GM19025 (cell line): ENCODE results near the gene MTHFD2L.
"Not testable (repeated sequence)": the region's sequence is repeated elsewhere in the genome, so short reads cannot be mapped to it uniquely, and the experiment has no call there.

Source experiments
- ATAC-seq: cut with Tn5 transposase; IDR thresholded peaks from one replicate; pipeline ENCODE4 v1.9.1; 2021; ENCODE audit warnings: mild to moderate bottlenecking, low read depth, moderate library complexity; ENCODE audit not compliant: unreplicated experiment

MTHFD2L gene

DNA sequence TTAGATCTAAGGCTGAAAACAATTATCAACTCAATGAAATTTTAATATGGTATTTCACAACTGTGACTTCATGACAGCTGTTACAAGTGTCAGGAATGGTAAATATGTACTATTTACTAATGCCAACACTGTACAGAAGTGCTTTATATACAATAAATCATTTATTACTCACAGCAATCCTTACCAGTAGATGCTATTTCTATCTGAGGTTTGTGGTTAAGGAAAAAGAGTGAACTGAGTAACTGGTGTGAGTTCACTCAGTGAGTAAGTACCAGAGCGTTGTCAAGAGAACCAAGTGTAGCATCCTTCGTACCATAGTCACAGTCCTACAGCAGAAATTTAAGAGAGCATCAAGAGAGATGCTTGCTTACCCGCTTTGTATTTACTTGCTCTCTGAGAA is 23.3 kb downstream of the MTHFD2L start:
- no peak for ATAC-seq

DNA sequence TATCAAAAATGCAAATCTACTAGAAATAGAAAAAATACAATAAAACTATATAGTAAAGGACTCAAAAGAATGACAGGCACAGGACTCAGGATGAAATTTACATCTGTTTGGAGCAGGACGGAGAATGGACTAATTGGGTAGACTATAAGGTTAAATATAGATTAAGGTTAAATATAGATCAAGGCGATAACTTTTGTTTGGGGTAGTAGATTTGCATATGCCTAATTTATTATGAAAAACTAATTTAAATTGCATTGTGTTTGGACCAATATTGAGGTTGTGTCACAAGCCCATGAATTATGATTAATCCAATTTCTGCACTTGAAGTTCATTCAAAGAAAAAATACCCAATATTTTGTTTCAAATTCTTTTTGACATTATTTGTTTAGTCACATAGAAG is 31.0 kb downstream of the MTHFD2L start:
- no peak for ATAC-seq

DNA sequence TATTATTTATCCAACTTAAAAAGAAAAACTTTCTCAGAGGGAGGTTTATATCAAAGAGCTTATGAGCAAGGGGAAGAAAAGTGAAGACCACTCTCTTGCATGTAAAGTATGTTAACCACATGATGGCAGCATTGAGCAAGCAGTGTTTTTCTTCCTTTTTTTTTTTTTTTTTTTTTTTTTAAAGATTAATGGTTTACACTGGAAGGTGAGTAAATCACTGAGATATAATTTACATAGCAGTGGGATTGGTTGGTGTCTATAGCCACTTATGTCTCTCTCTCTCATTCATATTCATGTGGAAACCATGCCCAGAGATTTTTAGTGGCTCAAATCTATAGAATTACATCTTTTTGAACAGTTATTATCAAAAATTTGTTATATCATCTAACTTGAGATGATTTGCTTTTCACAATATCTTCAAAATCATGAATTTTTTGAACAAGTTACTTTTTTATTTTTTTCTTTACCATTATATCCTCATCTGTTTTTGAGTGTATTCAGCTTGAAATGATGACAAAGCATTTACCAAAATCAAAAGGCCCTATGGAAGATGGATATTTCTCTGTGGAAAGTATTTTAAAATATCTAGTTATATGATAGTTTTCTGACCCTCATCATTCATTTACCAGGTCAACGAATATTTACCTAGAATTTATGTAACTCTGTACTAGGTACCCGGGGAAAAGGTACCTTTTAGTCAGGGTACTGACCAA is 31.6 kb downstream of the MTHFD2L start:
- ATAC-seq, result no peak

DNA sequence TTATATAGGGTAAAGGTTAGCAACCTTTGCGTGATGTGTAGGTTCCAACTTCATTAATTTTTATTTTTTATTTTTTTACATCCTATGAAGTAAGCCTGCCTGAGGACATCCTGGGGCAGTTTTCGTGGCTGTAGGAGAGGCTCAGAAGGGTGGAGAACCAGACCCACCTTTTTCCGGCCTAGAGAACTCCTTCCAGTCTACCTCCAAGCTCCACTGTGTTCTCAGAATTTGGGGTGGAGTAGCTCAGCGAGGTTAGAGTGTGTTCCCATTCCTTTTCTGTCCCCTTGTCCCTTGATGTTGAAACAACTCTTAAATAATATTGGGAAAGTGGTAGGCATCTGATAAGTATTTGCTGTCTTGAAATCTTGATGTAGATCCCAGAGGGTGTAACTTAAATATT is 32.4 kb downstream of the MTHFD2L start:
- ATAC-seq, result no peak

DNA sequence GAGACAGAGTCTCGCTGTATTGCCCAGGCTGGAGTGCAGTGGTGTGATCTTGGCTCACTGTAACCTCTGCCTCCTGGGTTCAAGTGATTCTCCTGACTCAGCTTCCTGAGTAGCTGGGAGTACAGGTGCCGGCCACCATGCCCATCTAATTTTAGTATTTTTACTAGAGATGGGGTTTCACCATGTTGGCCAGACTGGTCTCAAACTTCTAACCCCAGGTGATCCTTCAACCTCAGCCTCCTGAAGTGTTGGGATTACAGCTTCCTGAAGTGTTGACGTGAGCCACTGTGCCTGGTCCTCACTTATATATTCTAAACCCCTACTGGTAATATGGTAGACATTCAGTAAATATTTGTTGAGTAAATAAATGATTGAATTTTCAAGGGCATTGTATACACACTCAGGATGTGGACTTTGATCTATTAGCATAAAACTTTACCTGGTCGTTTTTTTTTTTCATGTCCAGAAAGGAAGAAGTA is 33.0 kb downstream of the MTHFD2L start:
- ATAC-seq, result no peak

DNA sequence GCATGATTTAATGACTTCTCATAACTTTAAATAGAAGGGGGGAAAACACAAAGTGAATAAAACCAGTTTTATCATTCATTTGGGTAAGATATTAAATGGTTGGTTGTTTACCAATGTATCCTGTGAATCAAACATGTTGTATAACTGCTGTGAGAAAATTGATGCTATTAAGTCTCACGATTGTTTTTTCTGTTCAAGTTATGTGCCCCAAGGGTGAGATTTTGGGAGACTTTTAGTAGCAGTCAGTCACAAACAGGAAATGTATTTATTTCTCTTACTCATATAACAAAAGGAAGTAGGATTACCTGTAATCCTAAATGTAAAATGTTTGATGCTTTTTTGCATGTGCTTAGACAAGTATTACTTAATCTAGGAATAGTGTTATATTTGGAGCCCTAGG is 39.2 kb downstream of the MTHFD2L start:
- no peak for ATAC-seq

DNA sequence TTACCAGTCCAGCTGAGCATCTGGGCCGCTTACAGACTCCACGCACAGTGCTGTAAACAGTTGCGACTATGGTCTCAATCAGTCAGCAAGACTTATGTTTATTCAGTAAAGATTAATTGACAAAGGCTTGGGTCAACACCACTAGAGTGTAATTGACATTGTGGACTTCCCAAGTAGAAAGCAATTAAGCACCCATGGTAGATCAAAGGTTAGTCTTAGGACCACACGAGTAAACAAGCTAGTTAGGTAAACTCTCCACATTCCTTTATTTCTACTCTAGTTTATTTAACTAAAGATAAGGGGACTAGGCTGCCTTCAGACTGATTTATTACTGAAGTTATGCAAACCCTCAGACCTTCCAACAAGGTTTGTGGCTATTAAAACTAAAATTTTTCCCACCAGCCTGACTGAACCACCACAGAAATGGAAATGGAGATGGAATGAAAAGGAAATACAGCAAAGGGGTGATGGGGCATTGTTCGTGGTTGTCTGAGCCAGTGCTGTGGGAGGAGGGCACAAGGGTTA is 44.2 kb downstream of the MTHFD2L start:
- ATAC-seq, result no peak

DNA sequence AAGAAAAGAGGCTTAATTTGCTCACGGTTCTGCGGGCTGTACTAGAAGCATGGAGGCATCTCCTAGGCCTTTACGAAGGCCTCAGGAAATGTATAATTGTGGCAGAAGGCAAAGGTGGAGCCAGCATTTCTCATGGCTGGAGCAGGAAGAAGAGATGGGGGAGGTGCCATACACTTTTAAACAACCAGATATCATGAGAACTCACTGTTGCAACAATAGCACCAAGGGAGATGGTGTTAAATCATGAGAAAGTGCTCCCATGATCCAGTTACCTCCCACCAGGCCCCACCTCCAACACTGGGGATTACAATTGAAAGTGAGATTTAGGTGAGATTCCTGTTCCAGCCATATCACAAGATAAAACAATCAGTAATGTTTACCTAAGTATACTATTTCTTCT is 45.5 kb downstream of the MTHFD2L start:
- ATAC-seq, result no peak

DNA sequence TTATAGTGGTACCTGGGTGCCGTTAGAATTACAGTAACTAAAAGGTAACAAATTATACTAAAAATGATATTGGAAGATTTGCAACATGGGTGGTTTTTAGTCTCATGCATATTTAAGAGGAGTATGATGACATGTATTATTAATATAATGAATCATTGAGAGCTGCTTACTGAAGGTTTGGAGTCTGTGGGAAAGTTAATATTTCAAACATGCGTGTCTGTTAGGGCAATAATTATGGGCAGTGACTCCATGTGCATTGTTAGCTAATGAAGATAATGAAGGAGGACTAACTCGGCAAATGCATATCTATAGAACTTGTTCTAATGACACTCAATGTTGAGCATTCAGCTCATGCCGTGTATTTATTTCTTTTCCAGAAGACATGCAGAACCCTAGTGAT is 47.1 kb downstream of the MTHFD2L start:
- ATAC-seq, result no peak

DNA sequence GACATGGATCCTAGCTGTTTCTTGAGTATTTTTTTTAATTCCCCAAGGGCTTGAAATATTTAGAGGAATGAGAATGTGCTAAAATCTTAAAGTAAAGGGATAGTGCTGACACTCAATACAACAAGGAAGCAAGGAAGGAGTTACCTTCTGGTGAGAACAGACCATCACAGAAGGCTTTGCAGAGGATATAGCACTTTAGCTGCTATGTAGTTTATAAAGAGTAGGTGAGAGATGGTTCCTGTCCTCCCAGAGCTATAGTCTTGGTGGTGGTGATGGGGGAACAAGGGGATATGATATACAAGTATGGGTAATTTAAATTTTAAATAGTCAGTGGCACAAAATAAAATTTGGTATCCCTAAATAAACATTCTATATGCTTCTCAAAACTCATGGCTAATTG is 47.6 kb downstream of the MTHFD2L start:
- no peak for ATAC-seq

DNA sequence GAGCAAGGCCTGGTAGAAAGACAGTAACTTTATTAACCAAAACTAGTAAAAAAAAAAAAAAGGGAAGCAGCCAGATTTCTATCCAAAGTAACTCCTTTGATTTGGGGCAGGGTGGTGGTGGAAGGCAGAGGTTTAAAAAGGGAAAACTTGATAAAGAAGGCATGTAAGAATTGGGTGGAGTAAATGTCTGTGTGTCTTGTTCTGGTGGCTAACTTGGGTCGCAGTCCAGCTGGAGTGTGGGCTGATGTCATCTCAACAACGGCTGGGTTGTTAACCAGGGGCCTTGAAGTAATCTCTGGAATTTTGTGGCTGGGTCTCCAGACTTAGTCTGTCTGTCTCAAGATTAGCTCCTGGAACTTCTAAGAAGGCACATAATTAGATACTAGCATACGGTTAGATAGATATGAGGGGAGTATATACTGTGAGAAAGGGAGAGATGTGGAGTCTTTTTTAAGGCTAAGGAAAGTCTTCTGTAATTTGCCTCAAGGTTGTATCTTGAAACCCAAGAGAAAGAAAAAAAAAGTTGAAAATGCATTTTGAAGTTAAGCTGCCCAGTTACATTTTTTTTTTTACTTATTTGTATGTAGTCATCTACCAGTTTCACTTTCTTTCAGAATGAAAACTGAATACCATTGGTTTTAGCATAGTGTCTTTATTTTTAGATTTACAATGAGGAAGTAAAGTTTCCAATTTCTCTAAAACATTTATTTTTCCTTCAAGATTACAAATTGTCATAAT is 48.3 kb downstream of the MTHFD2L start:
- peak; percentile 71 for ATAC-seq

DNA sequence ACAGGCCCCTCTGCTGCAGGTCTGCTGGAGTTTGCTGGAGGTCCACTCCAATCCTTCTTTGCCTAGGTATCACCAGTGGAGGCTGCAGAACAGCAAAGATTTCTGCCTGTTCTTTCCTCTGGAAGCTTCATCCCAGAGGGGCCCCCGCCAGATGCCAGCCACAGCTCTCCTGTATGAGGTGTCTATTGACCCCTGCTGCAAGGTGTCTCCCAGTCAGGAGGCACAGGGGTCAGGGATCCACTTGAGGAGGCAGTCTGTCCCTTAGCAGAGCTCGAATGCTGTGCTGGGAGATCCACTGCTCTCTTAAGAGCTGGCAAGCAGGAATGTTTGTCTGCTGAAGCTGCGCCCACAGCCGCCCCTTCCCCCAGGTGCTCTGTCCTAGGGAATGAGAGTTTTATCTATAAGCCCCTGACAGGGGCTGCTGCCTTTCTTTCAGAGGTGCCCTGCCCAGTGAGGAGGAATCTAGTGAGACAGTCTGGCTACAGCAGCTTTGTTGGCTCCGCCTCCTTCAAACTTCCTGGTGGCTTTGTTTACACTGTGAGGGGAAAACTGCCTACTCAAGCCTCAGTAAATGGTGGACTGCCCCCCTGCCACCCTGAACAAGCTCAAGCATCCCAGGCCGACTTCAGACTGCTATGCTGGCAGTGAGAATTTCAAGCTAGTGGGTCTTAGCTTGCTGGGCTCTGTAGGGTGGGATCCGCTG is 56.7 kb downstream of the MTHFD2L start:
- ATAC-seq, result not testable (repeated sequence)

DNA sequence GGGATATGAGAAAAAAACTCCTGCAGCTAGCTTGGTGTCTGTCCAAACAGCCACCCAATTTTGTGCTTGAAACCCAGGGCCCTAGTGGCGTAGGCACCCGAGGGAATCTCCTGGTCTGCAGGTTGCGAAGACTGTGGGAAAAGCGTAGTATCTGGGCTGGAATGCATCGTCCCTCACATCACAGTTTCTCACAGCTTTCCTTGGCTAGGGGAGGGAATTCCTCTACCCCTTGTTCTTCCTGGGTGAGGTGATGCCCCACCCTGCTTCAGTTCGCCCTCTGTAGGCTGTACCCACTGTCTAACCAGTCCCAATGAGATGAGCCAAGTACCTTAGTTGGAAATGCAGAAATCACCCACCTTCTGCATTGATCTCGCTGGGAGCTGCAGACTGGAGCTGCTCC is 57.3 kb downstream of the MTHFD2L start:
- ATAC-seq, result not testable (repeated sequence)

DNA sequence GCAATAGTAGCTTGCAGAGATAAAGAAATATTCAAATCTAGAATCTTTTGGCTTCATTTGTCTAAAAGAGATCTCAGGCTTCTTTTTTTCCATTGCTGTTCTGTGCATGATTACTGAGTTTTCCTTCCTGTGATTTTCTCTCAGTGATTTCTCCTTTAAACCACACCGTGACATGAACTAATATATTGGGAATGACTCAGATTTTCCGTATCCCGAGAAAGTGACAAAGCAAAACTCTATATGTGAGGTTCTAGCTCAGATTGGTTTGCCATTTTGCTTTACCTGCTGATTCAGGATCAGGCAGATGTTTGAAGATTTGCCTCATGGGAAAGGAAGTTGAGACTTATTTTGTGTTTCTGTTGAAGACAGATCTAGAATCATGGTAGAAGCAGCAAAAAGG is 59.4 kb downstream of the MTHFD2L start:
- ATAC-seq, result no peak

DNA sequence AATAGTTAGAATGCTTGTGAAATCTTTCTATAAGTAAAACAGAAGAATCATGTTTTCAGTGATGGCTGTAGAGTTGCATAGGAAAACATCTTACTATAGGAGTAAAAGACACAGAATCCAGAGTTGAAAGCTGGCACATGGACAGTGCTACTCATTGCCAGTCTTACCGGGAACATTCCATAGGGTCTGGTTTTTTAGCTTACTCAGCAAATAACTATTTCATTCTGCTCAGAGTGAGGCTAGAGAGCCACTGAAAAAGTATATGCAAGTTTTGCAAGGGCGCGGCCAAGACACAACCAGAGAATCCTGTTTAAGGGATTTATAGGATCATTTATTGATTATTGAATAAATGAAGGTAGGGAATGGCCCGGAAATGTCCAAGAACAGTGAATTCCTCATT is 60.3 kb downstream of the MTHFD2L start:
- no peak for ATAC-seq

DNA sequence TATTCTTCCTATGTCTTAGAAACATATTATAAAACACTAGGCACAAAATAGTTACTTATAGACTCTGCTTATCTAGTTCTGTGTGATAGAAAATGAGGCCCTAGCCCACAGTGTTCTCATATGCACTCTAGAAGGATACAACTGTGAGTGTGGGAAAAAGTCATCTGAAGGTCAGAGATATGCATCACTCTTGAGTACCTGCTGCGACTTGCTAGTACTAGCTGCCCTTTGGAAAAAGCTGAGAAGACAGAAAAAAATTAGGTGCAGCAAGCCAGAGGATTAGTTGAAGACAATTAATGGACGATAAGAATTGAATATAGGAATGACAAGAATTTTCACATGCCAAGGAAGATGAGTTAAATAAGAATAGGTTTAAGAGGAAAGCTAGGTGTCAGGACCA is 61.3 kb downstream of the MTHFD2L start:
- ATAC-seq, result no peak

DNA sequence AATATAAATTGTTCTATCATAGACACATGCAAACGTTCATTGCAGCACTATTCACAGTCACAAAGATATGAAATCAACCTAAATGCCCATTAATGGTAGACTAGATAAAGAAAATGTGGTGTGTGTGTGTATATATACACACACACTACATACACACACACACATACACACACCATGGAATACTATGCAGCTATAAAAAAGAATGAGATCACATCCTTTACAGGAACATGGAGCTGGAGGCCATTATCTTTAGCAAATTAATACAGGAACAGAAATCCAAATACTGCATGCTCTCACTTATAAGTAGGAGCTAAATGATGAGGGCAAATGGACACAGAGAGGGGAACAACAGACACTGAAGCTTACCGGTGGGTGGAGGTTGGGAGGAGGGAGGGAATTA is 65.2 kb downstream of the MTHFD2L start:
- no peak for ATAC-seq

DNA sequence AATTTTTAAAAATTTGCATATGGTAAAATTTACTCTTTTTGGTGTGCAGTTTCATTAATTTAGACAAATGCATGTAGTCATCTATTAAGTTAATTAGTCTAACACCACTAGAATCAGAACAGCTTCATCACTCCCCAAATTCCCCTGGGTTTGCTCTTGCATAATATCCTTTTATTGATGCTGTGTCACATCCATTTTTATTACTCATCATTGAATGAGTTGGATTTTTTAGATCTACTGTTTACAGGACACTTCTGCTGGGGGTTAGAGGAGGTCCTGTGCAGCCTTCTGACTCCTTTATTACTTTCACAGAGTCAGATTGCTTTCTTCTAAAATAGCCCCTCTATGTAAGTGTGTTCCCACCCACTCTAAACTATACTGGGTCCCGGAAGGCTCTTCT is 65.9 kb downstream of the MTHFD2L start:
- no peak for ATAC-seq

DNA sequence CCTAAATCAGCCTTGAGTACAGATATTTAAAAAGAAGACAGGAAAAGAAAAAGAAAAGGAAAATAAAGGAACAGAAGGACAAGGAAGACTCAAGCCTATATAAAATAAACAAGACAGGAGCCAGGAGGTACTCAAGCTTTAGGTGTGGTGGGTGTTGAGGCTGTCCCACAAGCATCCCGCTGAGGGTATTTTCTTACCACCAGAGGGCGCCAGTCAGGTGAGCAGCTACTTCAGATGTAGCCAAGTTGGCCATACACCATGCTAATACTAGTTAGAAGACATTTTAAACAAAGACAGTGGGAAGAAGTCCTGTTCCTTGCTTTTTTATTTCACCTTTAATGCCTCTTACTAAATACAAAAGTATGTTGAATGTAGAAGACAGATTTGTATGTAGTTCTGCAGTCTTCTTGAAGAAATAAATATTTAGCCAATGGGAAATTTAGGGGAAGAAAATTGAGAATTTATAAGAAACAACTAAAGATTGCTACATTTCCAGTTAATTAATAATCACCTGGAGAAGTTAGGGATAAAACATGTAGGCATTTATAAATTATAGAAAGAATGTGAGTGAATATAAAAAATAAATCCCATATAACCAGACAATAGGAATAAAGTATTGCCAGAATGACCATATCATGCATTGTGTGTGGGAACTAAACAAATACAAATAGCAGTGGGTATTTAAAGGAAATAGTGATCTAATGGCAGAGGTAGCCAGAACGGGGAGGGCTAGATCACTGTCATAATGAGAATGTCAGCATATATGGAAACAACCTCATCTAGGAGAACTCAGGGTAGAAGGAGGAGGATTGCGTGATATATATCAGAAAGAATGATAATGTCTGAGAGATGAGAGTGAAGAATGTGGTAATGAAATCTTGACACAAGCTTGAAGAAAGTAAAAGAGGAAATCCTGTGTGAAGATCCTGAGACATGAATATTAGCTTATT is 71.0 kb downstream of the MTHFD2L start:
- peak; percentile 81 for ATAC-seq

DNA sequence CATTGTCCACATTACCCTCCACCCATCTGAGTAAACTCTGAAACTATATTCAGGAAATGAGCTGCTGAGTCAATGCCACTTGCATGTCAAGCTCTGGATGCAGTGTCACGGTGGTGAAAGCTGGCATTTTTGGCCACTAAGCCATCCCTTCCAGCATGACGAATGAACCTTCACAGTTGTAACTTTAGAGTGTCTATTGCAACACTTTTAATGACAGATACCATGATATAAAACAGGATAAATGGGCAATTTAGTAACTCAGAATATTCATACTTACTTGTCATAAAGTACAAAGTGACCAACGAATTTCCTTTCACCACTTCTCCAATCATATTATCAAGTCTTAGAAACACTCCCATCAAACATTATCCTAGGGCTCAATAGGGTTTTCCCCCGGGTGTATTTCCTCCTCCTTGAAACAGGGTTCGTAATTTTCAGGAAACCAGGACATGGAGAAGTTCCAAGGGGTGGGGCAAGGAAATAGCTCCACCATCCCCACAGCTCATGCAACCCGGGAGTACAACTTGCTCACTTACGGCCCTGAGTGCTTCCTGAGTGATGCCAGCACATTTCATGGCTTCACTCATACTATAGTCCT is 73.1 kb downstream of the MTHFD2L start:
- peak; percentile 43 for ATAC-seq
